ENCODE measurements around the gene FHIT. TPM values are rescaled to one million over a fixed set of nuclear protein-coding genes. Genes with fewer than 3 reads are reported as not detected.

The FHIT gene
- total RNA-seq, 1 experiment from 2014 or later: 9.8 TPM

DNA sequence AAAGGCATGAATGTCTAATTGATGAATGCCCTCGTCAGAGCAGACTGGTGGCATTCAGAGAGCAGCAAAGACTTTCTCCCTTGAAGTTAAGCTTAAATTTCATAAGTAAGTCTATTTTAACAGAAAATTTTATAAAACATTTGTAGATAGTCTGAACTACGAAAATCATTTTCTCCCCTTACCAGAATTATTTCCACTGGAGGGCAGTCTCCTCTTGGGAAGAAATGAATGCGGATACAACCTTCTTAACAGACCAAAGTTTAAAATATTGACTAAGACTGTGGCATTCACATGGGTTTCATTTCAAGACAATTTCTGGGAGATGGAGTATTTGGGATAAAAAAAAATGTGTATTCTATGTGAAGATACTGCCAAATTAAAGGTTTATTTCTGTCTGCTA lies 669.0 kb downstream of the FHIT start:
- Histone ChIP-seq H3F3A (ENCODE audit: insufficient read depth, low read depth) (no peaks in the 10 kb centered on the region), H3K9me2 (ENCODE audit: insufficient read depth) (no peaks in the 10 kb centered on the region), H3K4me1 (replicated peaks; ENCODE audit: insufficient read depth) (no peaks in the 10 kb centered on the region), H3K27ac (no peak overlapping the region), H3K4me3 (no peak overlapping the region), H3K36me3 (ENCODE audit: low read depth) (no peaks in the 10 kb centered on the region), H3K27me3 (ENCODE audit: insufficient read depth, low read depth) (no peaks in the 10 kb centered on the region), H4K20me1 (ENCODE audit: insufficient read depth) (no peaks in the 10 kb centered on the region), H3K9me3 (ENCODE audit: insufficient read depth, low read depth) (no peaks in the 10 kb centered on the region), H2AFZ (no peak overlapping the region), H3K79me2 (ENCODE audit: low read depth) (no peaks in the 10 kb centered on the region), H3K4me2 (no peak overlapping the region)
- ChIA-PET POLR2A (ENCODE audit: unreplicated experiment) (no interaction called here), CTCF (interaction anchor here (0.6 kb wide), 1 partner anchor 1967 kb away, joined by 11 read pairs; no protein-coding TSS in a partner anchor)
- DNase-seq: no peak
- no TSS peak for BruUV-seq (replicated peaks)
- intact Hi-C loops (cut with micrococcal nuclease; ENCODE audit: unreplicated experiment): loop anchor here (10.0 kb wide), 1 partner anchor 163 kb away; no protein-coding TSS in a partner anchor
- no peak for TF ChIP-seq EZH2 (IDR thresholded peaks at IDR 0.05; ENCODE audit: low read depth)
- TF ChIP-seq, protein P1, sequence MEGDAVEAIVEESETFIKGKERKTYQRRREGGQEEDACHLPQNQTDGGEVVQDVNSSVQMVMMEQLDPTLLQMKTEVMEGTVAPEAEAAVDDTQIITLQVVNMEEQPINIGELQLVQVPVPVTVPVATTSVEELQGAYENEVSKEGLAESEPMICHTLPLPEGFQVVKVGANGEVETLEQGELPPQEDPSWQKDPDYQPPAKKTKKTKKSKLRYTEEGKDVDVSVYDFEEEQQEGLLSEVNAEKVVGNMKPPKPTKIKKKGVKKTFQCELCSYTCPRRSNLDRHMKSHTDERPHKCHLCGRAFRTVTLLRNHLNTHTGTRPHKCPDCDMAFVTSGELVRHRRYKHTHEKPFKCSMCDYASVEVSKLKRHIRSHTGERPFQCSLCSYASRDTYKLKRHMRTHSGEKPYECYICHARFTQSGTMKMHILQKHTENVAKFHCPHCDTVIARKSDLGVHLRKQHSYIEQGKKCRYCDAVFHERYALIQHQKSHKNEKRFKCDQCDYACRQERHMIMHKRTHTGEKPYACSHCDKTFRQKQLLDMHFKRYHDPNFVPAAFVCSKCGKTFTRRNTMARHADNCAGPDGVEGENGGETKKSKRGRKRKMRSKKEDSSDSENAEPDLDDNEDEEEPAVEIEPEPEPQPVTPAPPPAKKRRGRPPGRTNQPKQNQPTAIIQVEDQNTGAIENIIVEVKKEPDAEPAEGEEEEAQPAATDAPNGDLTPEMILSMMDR (conservative IDR thresholded peaks at IDR 0.05): no peak

DNA sequence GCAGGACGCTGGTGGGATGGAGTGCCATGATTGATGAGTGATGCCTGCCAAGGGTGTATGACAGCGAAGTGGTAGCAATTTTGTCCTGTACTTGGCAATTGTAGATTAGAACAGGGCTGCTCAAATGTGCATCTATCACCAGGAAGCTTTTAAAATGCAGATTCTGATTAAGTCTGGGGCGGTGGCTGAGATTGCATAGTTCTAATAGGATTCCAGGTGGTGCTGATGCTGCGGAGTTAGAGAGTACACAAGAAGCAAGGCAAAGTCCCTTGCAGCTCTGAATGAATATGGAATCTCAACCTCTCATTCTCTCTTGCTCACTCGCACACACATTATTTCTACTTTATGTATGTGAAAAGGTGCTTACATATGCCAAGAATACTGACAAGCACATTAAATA lies 670.4 kb downstream of the FHIT start:
- Histone ChIP-seq H3K4me2 (no peak overlapping the region), H3F3A (ENCODE audit: insufficient read depth, low read depth) (no peaks in the 10 kb centered on the region), H3K36me3 (ENCODE audit: low read depth) (no peaks in the 10 kb centered on the region), H4K20me1 (ENCODE audit: insufficient read depth) (no peaks in the 10 kb centered on the region), H3K27me3 (ENCODE audit: insufficient read depth, low read depth) (no peaks in the 10 kb centered on the region), H2AFZ (no peak overlapping the region), H3K9me2 (ENCODE audit: insufficient read depth) (no peaks in the 10 kb centered on the region), H3K9me3 (ENCODE audit: insufficient read depth, low read depth) (no peaks in the 10 kb centered on the region), H3K4me3 (no peak overlapping the region), H3K27ac (no peak overlapping the region), H3K79me2 (ENCODE audit: low read depth) (no peaks in the 10 kb centered on the region), H3K4me1 (replicated peaks; ENCODE audit: insufficient read depth) (no peaks in the 10 kb centered on the region)
- ChIA-PET CTCF (no interaction called here), POLR2A (ENCODE audit: unreplicated experiment) (no interaction called here)
- DNase-seq: no peak
- TF ChIP-seq, protein P1 (conservative IDR thresholded peaks at IDR 0.05): no peak
- no peak for TF ChIP-seq EZH2 (IDR thresholded peaks at IDR 0.05; ENCODE audit: low read depth)
- no TSS peak for BruUV-seq (replicated peaks)
- intact Hi-C loops (cut with micrococcal nuclease; ENCODE audit: unreplicated experiment): loop anchor here (10.0 kb wide), 1 partner anchor 164 kb away; no protein-coding TSS in a partner anchor

DNA sequence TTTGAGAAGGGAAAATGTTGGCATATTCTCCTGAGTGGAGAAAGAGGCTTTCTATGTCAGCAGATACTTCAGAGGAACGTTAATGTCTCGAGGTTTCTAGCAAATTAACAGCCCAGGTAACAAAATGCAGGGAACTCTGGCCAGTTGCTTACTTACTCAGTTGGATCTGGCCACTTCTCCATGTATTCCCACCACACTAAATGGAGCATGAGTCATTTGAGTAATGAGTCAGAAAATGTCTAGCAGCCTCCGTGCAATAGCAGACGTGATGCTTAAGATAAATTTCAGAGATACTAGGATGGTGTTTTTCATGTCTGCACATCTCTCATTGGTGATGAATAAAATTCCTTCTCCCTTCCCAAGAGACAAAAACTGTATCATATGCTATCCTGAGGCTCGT lies 671.5 kb downstream of the FHIT start:
- DNase-seq: peak; percentile 7 to 35
- no peak overlapping the region for H3K27ac ChIP-seq
- H3K79me2 ChIP-seq (ENCODE audit: low read depth): no peaks in the 10 kb centered on the region
- no peaks in the 10 kb centered on the region for H3K9me3 ChIP-seq (ENCODE audit: insufficient read depth, low read depth)
- no TSS peak for BruUV-seq (replicated peaks)
- H2AFZ ChIP-seq: no peak overlapping the region
- no peaks in the 10 kb centered on the region for H3K4me1 ChIP-seq (replicated peaks; ENCODE audit: insufficient read depth)
- CTCF ChIA-PET: no interaction called here
- no peaks in the 10 kb centered on the region for H3K27me3 ChIP-seq (ENCODE audit: insufficient read depth, low read depth)
- no peaks in the 10 kb centered on the region for H3K9me2 ChIP-seq (ENCODE audit: insufficient read depth)
- no peaks in the 10 kb centered on the region for H3K36me3 ChIP-seq (ENCODE audit: low read depth)
- intact Hi-C loops (cut with micrococcal nuclease; ENCODE audit: unreplicated experiment): loop anchor here (10.0 kb wide), 1 partner anchor 165 kb away; no protein-coding TSS in a partner anchor
- H4K20me1 ChIP-seq (ENCODE audit: insufficient read depth): no peaks in the 10 kb centered on the region
- H3K4me2 ChIP-seq: no peak overlapping the region
- no peaks in the 10 kb centered on the region for H3F3A ChIP-seq (ENCODE audit: insufficient read depth, low read depth)
- no peak for TF ChIP-seq EZH2 (IDR thresholded peaks at IDR 0.05; ENCODE audit: low read depth)
- TF ChIP-seq, protein P1 (conservative IDR thresholded peaks at IDR 0.05): no peak
- POLR2A ChIA-PET (ENCODE audit: unreplicated experiment): no interaction called here
- no peak overlapping the region for H3K4me3 ChIP-seq

Data from PC-9 (cell line).